ENCODE measurements around the gene NUAK1.
"Not testable (repeated sequence)": the region's sequence is repeated elsewhere in the genome, so short reads cannot be mapped to it uniquely, and the experiment has no call there.

NUAK1 gene

DNA sequence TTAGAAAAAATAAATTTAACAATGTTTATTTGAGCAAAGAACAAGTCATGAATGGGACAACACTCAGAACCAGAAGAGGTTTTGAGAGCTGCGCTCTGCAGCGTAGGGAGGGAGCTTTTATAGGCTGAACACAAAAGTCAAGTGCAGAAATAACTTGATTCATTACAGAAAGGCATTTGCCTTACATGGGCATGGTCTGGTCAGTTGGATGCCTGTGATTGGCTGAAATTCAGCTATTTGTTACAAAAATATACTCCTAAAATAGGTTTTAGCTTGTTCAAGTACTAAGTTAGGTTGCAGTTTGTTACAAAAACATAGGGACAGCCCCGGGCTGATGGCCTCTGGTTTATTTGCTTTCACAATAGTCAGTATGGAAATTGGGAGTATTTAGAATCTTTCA is 118.0 kb downstream of the NUAK1 start:
- no peaks in the 10 kb centered on the region for H3K36me3 ChIP-seq (replicated peaks)
- TF ChIP-seq, protein P1, sequence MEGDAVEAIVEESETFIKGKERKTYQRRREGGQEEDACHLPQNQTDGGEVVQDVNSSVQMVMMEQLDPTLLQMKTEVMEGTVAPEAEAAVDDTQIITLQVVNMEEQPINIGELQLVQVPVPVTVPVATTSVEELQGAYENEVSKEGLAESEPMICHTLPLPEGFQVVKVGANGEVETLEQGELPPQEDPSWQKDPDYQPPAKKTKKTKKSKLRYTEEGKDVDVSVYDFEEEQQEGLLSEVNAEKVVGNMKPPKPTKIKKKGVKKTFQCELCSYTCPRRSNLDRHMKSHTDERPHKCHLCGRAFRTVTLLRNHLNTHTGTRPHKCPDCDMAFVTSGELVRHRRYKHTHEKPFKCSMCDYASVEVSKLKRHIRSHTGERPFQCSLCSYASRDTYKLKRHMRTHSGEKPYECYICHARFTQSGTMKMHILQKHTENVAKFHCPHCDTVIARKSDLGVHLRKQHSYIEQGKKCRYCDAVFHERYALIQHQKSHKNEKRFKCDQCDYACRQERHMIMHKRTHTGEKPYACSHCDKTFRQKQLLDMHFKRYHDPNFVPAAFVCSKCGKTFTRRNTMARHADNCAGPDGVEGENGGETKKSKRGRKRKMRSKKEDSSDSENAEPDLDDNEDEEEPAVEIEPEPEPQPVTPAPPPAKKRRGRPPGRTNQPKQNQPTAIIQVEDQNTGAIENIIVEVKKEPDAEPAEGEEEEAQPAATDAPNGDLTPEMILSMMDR (IDR thresholded peaks at IDR 0.05; ENCODE audit: low read depth, low read length, missing control alignments) = no peak
- H3K27ac ChIP-seq = no peak overlapping the region
- in situ Hi-C loops (cut with HindIII; ENCODE audit: low pct_ligation_motif_present, low sequenced_read_pairs) = no loop called here
- no peak for DNase-seq
- H3K4me3 ChIP-seq (ENCODE audit: low read depth, low read length) = no peak overlapping the region
- no peaks in the 10 kb centered on the region for H3K27me3 ChIP-seq (replicated peaks)

DNA sequence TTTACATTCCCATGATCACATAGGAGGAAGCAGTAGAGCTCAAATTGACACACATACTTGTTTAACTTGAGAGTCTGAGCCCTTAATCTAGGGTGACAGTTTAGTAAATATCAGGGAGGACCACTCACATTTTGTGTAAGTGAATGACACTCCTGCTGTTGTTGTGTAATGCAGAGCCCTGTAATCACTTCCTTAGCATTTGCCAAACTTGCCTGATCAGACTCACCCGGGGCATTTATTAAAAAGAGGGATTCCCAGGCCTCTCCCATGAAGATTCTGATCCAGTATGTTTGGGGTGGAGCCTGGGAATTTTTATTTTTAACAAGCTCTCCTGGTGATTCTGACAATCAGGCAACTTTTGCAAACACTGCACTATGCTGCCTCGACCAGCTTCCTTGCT is 119.6 kb downstream of the NUAK1 start:
- DNase-seq = no peak
- H3K36me3 ChIP-seq (replicated peaks) = no peaks in the 10 kb centered on the region
- H3K27ac ChIP-seq = no peak overlapping the region
- no peaks in the 10 kb centered on the region for H3K27me3 ChIP-seq (replicated peaks)
- TF ChIP-seq, protein P1 (IDR thresholded peaks at IDR 0.05; ENCODE audit: low read depth, low read length, missing control alignments) = no peak
- in situ Hi-C loops (cut with HindIII; ENCODE audit: low pct_ligation_motif_present, low sequenced_read_pairs) = no loop called here
- no peak overlapping the region for H3K4me3 ChIP-seq (ENCODE audit: low read depth, low read length)

DNA sequence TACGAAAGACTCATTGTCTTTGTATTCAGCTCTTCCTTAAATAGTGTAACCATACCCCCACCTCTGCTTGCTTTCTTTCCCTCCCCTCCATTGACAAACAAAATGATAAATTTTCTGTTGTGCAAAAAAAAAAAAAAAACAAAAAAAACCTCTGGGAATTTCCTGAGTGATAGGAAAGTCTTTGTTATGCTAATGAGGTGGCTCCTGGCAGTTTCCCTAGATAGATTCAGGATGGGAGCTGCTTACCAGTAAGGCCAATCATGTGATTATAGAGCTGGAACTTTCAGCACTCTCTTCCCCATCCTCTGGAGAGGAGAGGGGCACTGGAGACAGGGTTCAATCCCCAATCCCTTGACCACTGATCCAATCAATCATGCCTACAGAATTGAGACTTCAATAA is 120.5 kb downstream of the NUAK1 start:
- in situ Hi-C loops (cut with HindIII; ENCODE audit: low pct_ligation_motif_present, low sequenced_read_pairs) = no loop called here
- no peak overlapping the region for H3K4me3 ChIP-seq (ENCODE audit: low read depth, low read length)
- TF ChIP-seq, protein P1 (IDR thresholded peaks at IDR 0.05; ENCODE audit: low read depth, low read length, missing control alignments) = no peak
- H3K27me3 ChIP-seq (replicated peaks) = no peaks in the 10 kb centered on the region
- no peaks in the 10 kb centered on the region for H3K36me3 ChIP-seq (replicated peaks)
- no peak overlapping the region for H3K27ac ChIP-seq
- no peak for DNase-seq

DNA sequence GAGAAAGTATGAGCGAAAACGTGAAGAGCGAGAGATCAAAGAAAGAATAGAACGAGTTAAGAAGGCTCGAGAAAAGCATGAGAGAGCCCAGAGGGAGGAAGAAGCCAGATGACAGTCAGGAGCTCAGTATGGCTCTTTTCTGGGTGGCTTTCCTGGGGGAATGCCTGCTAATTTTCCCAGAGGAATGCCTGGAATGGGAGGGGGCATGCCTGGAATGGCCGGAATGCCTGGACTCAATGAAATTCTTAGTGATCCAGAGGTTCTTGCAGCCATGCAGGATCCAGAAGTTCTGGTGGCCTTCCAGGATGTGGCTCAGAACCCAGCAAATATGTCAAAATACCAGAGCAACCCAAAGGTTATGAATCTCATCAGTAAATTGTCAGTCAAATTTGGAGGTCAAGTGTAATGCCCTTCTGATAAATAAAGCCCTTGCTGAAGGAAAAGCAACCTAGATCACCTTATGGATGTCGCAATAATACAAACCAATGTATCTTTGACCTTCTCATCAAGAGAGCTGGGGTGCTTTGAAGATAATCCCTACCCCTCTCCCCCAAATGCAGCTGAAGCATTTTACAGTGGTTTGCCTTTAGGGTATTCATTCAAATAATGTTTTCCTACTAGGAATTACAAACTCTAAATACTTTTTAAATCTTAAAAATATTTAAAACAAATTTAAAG is 122.0 kb downstream of the NUAK1 start:
- DNase-seq; in situ Hi-C loops (cut with HindIII; ENCODE audit: low pct_ligation_motif_present, low sequenced_read_pairs); H3K36me3 ChIP-seq (replicated peaks); H3K27ac ChIP-seq; H3K27me3 ChIP-seq (replicated peaks); H3K4me3 ChIP-seq (ENCODE audit: low read depth, low read length): not testable (repeated sequence)

DNA sequence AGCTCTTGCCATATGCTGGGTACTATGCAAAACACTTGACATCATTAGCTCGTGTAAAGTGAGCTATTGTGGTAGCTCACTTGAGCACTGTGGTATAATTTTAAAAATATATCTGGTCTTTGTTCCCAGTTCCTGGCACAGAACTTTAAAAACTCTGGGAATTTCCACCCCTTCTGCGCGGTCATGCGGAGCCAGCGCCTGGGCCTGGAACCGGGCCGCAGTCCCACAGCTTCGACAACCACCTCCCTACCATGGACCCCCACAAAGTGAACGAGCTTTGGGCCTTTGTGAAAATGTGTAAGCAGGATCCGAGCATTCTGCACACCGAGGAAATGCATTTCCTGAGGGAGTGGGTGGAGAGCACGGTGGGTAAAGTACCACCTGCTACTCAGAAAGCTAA is 123.1 kb downstream of the NUAK1 start:
- Histone ChIP-seq H3K36me3 (replicated peaks) (no peaks in the 10 kb centered on the region), H3K27ac (no peak overlapping the region), H3K27me3 (replicated peaks) (no peaks in the 10 kb centered on the region), H3K4me3 (ENCODE audit: low read depth, low read length) (no peak overlapping the region)
- in situ Hi-C loops (cut with HindIII; ENCODE audit: low pct_ligation_motif_present, low sequenced_read_pairs) = no loop called here
- DNase-seq = no peak
- TF ChIP-seq, protein P1 (IDR thresholded peaks at IDR 0.05; ENCODE audit: low read depth, low read length, missing control alignments) = no peak

DNA sequence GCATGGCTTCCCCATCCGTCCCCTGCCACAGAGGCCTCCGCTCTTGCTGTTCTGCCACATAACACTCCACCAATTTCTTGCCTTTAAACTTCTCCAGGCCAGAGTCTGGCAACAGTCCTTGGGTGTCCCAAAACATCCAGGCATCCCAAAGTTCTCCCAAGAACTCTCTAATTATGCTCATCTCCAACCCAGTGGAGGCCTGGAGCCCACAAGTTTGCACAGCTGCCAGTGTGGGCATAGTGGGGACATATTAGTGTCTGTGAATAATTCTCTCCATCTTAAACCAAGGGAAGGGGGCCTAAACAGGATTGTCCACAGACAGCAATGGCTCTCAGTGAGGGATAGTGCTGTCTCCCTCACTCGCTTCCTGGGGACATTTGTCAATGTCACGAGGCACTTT is 124.8 kb downstream of the NUAK1 start:
- Histone ChIP-seq H3K4me3 (ENCODE audit: low read depth, low read length) (no peak overlapping the region), H3K27ac (no peak overlapping the region), H3K27me3 (replicated peaks) (no peaks in the 10 kb centered on the region), H3K36me3 (replicated peaks) (no peaks in the 10 kb centered on the region)
- DNase-seq = no peak
- TF ChIP-seq, protein P1 (IDR thresholded peaks at IDR 0.05; ENCODE audit: low read depth, low read length, missing control alignments) = no peak
- in situ Hi-C loops (cut with HindIII; ENCODE audit: low pct_ligation_motif_present, low sequenced_read_pairs) = no loop called here

Data from brain microvascular endothelial cell (primary cell).